Measurements from ENCODE around the gene PPP1CC. TPM values are rescaled to one million over a fixed set of nuclear protein-coding genes. Genes with fewer than 3 reads are reported as not detected.

PPP1CC gene
- total RNA-seq, 6 experiments from 2014 or later: 32.8 to 51.7 (median 36.2) TPM

- Histone ChIP-seq H3K4me3 (peak overlapping the region in 2 of 3 donors; percentile 1 to 2), H3K27me3 (no peaks in the 10 kb centered on the region), H3K27ac (peak overlapping the region; percentile 20 to 85 (median 80)), H3K36me3 (peaks cover 0 to 27% (median 12%) of the 10 kb centered on the region in 4 donors), H3K4me1 (peaks cover 0 to 53% (median 14%) of the 10 kb centered on the region in 4 donors), H3K9me3 (no peaks in the 10 kb centered on the region)
- 10% methylated on average over 1 of the region's 1 CpG for WGBS (ENCODE audit: insufficient coverage, low coverage, low lambda C conversion rate, missing lambda C conversion rate)
- intact Hi-C loops (cut with DNase I): no loop called here
- no peak for TF ChIP-seq CTCF (IDR thresholded peaks at IDR 0.05)
- no peak for TF ChIP-seq POLR2A (IDR thresholded peaks at IDR 0.05)
- ATAC-seq (peak in 3 of 4 donors; percentile 24 to 35 (median 33)), DNase-seq (no peak)
Measured at GRCh38 chr12:110733900-110734299, 8.8 kb downstream of the PPP1CC start.

- peak overlapping the region; percentile 20 to 85 (median 80) for H3K27ac ChIP-seq
- ATAC-seq: peak; percentile 80 to 83 (median 81)
- intact Hi-C loops (cut with DNase I): no loop called here
Measured at GRCh38 chr12:110733089-110733715, 9.5 kb downstream of the PPP1CC start.

DNA sequence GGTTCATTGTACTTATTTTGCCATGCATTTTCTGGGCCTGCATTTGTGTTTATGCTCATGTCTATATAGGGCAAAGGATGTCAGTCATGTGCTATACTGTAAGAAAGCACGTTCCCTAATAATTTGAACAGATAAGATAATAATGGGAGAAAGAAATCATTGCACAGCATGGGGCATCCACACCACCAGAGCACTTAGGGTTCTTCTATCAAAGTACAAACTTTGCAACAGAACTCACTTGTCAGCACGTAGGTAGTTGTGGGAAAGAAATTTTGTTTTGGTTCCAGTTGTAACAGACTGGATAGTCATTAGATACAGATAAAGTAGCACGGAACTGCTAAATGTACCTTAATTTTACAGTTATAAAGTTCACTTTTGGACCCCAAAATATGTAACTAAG, 10.1 kb downstream of the PPP1CC start:
- Histone ChIP-seq H3K27ac (peak overlapping the region; percentile 6 to 85 (median 80)), H3K27me3 (no peaks in the 10 kb centered on the region), H3K4me1 (peaks cover 0 to 57% (median 13%) of the 10 kb centered on the region in 4 donors), H3K9me3 (no peaks in the 10 kb centered on the region), H3K4me3 (no peak overlapping the region), H3K36me3 (peaks cover 0 to 33% (median 12%) of the 10 kb centered on the region in 4 donors)
- intact Hi-C loops (cut with DNase I): no loop called here
- DNase-seq (no peak), ATAC-seq (peak; percentile 37 to 63 (median 57))
- TF ChIP-seq CTCF (IDR thresholded peaks at IDR 0.05): no peak
- TF ChIP-seq POLR2A (IDR thresholded peaks at IDR 0.05): no peak
- WGBS (ENCODE audit: insufficient coverage, low coverage, low lambda C conversion rate, missing lambda C conversion rate): 18% methylated on average over 3 of the region's 3 CpGs

More at GRCh38 chr12:110733089-110733715, 9.5 kb downstream of the PPP1CC start:
- 5% methylated on average over 5 of the region's 5 CpGs for WGBS (ENCODE audit: insufficient coverage, low coverage, low lambda C conversion rate, missing lambda C conversion rate)
- H3K36me3 ChIP-seq: peaks cover 0 to 33% (median 12%) of the 10 kb centered on the region in 4 donors
- TF ChIP-seq CTCF (IDR thresholded peaks at IDR 0.05): no peak
- TF ChIP-seq POLR2A (IDR thresholded peaks at IDR 0.05): no peak
- H3K9me3 ChIP-seq: no peaks in the 10 kb centered on the region
- peaks cover 0 to 57% (median 13%) of the 10 kb centered on the region in 4 donors for H3K4me1 ChIP-seq
- H3K4me3 ChIP-seq: peak overlapping the region in 2 of 3 donors; percentile 1 to 2
- no peaks in the 10 kb centered on the region for H3K27me3 ChIP-seq
- DNase-seq: peak in 1 of 3 donors; percentile 60

GRCh38 chr12:110731479-110731878, 11.2 kb downstream of the PPP1CC start:
- Histone ChIP-seq H3K4me3 (no peak overlapping the region), H3K27me3 (no peaks in the 10 kb centered on the region), H3K36me3 (peaks cover 0 to 39% (median 12%) of the 10 kb centered on the region in 4 donors), H3K27ac (no peak overlapping the region), H3K4me1 (peaks cover 0 to 57% (median 13%) of the 10 kb centered on the region in 4 donors), H3K9me3 (no peaks in the 10 kb centered on the region)
- intact Hi-C loops (cut with DNase I): no loop called here
- TF ChIP-seq POLR2A (IDR thresholded peaks at IDR 0.05): no peak
- TF ChIP-seq CTCF (IDR thresholded peaks at IDR 0.05): no peak
- 26% methylated on average over 2 of the region's 2 CpGs for WGBS (ENCODE audit: insufficient coverage, low coverage, low lambda C conversion rate, missing lambda C conversion rate)
- ATAC-seq: no peak
- no peak for DNase-seq

Data from right lobe of liver (tissue), 6 donors.